Upper lobe of right lung (tissue), 1 donor: ENCODE results near the gene OR6A2. TPM values are rescaled to one million over a fixed set of nuclear protein-coding genes. Genes with fewer than 3 reads are reported as not detected.

Source experiments
- ATAC-seq: fragments of 200-7000 bp; cut with Tn5 transposase; one replicate; pipeline ENCODE4 v1.9.1; 2020; ENCODE audit warnings: mild to moderate bottlenecking, moderate library complexity
- DNase-seq: peaks from one replicate; pipeline ENCODE4 v3.0.0-alpha.2; 2020
- H3K27ac ChIP-seq: fragments of 200-600 bp; one replicate; pipeline ENCODE4 v1.8.0; 2022
- H3K27me3 ChIP-seq: fragments of 200-600 bp; one replicate; pipeline ENCODE4 v1.8.0; 2022; ENCODE audit warnings: mild to moderate bottlenecking
- H3K36me3 ChIP-seq: fragments of 200-600 bp; one replicate; pipeline ENCODE4 v1.8.0; 2022
- H3K4me1 ChIP-seq: fragments of 200-600 bp; one replicate; pipeline ENCODE4 v1.8.0; 2022
- H3K4me3 ChIP-seq: fragments of 200-600 bp; one replicate; pipeline ENCODE4 v1.8.0; 2022; ENCODE audit warnings: mild to moderate bottlenecking
- H3K9me3 ChIP-seq: fragments of 200-600 bp; one replicate; pipeline ENCODE4 v1.8.0; 2022
- intact Hi-C: fragments of 100-400 bp; cut with DNase I; formaldehyde crosslinking; loops from one replicate; pipeline ENCODE4 v1.11.0; 2022
- total RNA-seq: library from RNA; stranded (reverse); fragmentation: NEBNext Ultra II Directional; extraction: Animal tissue kit (Norgen Biotek cat#: 25700); gene quantifications from one replicate; pipeline ENCODE4 v1.2.1, GENCODE V29; 2021
- TF ChIP-seq, protein P1 (sequence below): fragments of 200-600 bp; IDR thresholded peaks from one replicate; pipeline ENCODE4 v1.8.0; 2022; ENCODE audit warnings: antibody characterized with exemption
- donor health status: DM: no; HTN: yes; CAD: no; lungs with severe emphysema.

Gene OR6A2
- total RNA-seq, 1 donor from 2014 or later, result not detected

DNA sequence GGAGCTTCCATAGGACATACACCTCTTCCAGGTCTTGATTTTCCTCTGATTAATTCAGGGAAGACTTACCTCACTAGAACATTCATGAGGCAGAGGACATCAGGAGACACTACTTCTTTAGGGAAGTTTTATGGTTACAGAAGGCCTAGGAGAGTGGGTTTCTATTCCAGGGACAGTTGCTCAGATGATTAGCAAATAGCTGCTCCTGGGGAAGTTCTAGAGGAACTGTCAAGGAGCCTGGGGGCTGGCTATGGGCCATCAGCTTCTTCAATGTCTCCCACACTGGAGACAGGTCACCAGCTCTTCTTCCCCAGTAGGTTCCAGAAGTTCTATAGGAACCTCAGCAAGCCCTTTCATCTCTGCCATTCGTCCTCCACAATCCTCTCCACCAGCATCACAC is 34.5 kb upstream of the OR6A2 start:
- intact Hi-C loops, result no loop called here
- no peaks in the 10 kb centered on the region for H3K27me3 ChIP-seq
- no peaks in the 10 kb centered on the region for H3K36me3 ChIP-seq
- no peak overlapping the region for H3K4me3 ChIP-seq
- DNase-seq (no peak), ATAC-seq (no peak)
- H3K27ac ChIP-seq, result no peak overlapping the region
- H3K4me1 ChIP-seq, result no peaks in the 10 kb centered on the region
- H3K9me3 ChIP-seq, result no peaks in the 10 kb centered on the region
- TF ChIP-seq, protein P1, sequence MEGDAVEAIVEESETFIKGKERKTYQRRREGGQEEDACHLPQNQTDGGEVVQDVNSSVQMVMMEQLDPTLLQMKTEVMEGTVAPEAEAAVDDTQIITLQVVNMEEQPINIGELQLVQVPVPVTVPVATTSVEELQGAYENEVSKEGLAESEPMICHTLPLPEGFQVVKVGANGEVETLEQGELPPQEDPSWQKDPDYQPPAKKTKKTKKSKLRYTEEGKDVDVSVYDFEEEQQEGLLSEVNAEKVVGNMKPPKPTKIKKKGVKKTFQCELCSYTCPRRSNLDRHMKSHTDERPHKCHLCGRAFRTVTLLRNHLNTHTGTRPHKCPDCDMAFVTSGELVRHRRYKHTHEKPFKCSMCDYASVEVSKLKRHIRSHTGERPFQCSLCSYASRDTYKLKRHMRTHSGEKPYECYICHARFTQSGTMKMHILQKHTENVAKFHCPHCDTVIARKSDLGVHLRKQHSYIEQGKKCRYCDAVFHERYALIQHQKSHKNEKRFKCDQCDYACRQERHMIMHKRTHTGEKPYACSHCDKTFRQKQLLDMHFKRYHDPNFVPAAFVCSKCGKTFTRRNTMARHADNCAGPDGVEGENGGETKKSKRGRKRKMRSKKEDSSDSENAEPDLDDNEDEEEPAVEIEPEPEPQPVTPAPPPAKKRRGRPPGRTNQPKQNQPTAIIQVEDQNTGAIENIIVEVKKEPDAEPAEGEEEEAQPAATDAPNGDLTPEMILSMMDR, result no peak

DNA sequence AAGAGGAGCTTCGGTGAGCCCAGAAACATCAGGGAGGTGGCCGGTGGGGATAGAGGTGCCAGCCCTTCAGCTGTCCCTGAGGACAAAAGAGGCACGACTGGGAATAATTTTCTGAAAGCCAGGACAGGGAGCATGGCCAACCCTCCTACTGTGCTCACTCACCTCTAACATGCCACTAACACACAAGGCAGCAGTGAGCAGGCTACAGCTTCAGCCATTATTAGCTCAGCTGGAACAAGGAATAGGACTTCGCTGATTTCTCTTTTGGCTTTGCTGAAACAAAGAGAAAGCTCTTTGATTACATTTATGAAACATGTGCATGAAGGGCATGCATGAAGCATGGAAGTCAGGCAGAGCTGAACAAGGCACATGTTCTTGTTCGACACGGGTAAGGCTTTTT is 33.9 kb upstream of the OR6A2 start:
- Histone ChIP-seq H3K36me3 (no peaks in the 10 kb centered on the region), H3K27ac (no peak overlapping the region), H3K4me3 (no peak overlapping the region), H3K4me1 (no peaks in the 10 kb centered on the region), H3K9me3 (no peaks in the 10 kb centered on the region), H3K27me3 (no peaks in the 10 kb centered on the region)
- DNase-seq, result no peak
- ATAC-seq, result no peak
- intact Hi-C loops, result no loop called here
- TF ChIP-seq, protein P1, result no peak

DNA sequence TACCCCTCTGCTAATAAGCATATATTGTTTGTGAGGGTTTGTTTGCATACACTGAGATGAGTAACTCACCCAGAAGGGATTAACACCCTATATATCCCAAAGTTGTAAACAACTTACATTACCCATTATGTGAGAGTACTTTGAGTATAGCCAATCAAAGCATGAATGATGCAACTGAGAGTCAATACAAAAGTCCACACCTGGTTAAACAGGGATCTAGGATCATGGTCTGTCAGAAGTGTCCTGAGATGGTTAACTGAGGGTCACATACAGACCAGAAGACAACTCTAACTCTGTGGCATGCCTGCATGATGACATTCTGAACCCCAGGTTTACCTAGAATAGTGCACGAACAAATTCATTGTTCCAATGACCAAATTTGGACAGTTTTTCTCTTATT is 28.6 kb upstream of the OR6A2 start:
- Histone ChIP-seq H3K27me3 (no peaks in the 10 kb centered on the region), H3K9me3 (no peaks in the 10 kb centered on the region), H3K4me1 (no peaks in the 10 kb centered on the region), H3K27ac (no peak overlapping the region), H3K36me3 (no peaks in the 10 kb centered on the region), H3K4me3 (no peak overlapping the region)
- ATAC-seq (no peak), DNase-seq (no peak)
- TF ChIP-seq, protein P1, result no peak
- intact Hi-C loops, result no loop called here

DNA sequence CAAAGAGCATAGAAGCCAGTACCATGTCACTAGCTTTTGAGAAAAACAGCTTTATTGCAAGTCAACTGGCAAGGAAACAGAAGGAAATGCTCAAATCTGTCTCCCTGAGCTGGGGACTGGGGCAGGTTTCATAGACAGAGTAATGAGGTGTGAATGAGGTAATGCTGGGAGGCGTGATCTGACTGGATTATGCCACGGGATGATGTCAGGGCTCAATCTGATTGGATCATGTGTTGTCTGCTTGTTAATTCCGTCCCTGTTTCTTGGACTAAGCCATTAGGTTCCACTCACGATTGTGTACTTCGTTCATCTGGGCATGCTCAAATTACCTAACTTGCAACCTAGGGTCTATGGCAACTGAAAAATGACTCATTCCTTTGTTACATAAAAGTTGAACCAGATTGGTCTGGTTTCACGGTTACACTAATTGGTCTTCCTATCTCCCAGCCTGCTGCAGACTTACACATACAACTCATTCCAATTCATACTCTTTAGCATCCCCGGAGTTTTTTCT is 25.8 kb upstream of the OR6A2 start:
- ATAC-seq (no peak), DNase-seq (no peak)
- intact Hi-C loops, result no loop called here

DNA sequence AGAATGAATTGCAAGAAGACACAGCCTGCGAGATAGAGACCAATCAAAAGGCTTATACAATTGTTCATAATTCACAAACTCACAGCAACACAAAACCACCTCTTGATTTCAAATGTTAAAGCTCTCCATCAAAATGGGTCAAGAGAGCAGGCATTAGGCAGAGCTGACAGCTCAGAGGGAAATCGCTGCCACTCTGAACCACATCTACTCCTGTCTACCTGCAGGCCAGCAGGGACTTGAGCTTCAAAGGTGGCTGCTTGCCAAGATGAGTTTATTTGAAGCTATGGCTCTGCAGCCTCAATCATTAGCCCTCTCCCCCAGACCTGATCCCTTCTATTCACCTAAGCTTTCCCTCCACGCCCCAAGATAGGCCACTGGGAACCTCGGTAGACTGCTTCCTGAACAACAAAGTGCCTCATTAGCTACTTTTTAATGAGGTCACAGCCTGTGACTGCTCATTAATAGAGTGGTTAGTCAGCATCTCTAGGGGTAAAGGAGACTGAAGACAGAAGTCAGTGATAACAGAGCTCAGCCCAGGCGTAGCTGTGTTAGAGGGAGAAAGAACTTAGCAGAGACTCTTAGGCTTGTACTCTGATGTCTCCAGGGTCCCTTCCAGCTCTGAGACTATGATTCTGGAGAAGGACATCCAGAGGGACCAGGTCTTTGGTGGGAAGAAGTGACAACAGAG is 24.8 kb upstream of the OR6A2 start:
- ATAC-seq, result no peak
- Histone ChIP-seq H3K27ac (no peak overlapping the region), H3K4me3 (no peak overlapping the region), H3K9me3 (no peaks in the 10 kb centered on the region), H3K27me3 (no peaks in the 10 kb centered on the region), H3K36me3 (no peaks in the 10 kb centered on the region), H3K4me1 (no peaks in the 10 kb centered on the region)
- TF ChIP-seq, protein P1, result no peak
- intact Hi-C loops, result no loop called here
- no peak for DNase-seq

More for the DNA sequence above, 25.8 kb upstream of the OR6A2 start:
- TF ChIP-seq, protein P1, result no peak
- no peaks in the 10 kb centered on the region for H3K27me3 ChIP-seq
- H3K9me3 ChIP-seq, result no peaks in the 10 kb centered on the region
- no peak overlapping the region for H3K27ac ChIP-seq
- no peaks in the 10 kb centered on the region for H3K36me3 ChIP-seq
- H3K4me3 ChIP-seq, result no peak overlapping the region
- no peaks in the 10 kb centered on the region for H3K4me1 ChIP-seq

DNA sequence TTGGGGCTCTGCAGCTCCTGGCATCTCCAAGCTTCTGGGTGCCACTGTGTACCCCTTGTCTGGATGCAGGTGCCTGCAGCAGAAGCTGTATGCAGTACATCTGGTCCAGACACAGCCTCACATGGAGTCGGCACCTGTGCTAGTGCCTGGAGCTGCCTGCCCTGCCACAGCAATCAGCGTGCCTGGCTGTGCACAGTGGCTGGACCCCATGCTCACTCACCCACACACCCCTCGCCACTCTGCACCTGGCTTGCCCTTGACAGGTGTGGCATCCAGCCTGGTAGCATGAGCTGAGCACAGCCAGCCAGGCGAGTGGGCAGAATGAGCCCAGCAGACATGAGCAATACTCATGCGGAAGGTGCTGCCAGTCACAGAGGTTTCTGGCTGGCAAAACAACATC is 19.5 kb upstream of the OR6A2 start:
- Histone ChIP-seq H3K36me3 (no peaks in the 10 kb centered on the region), H3K4me3 (no peak overlapping the region), H3K9me3 (no peaks in the 10 kb centered on the region), H3K27ac (no peak overlapping the region), H3K27me3 (no peaks in the 10 kb centered on the region), H3K4me1 (no peaks in the 10 kb centered on the region)
- intact Hi-C loops, result no loop called here
- DNase-seq (no peak), ATAC-seq (no peak)
- TF ChIP-seq, protein P1, result no peak
